WTC11 (cell line): ENCODE data around the gene HYPK. TPM values are rescaled to one million over a fixed set of nuclear protein-coding genes. Genes with fewer than 3 reads are reported as not detected.

Experiments
- ATAC-seq: fragments of 200-7000 bp; cut with Tn5 transposase; 2 replicates; pipeline ENCODE4 v1.10.0; 2021; ENCODE audit warnings: mild to moderate bottlenecking, moderate library complexity
- CTCF ChIA-PET: fragments of 300-600 bp; sonication (Branson Sonifier 250); formaldehyde crosslinking; loops from one replicate; lab custom pipeline; 2021; ENCODE audit warnings: antibody characterized with exemption; lab: Charles Lee
- POLR2A ChIA-PET: fragments of 350-600 bp; sonication (Branson Sonifier 250); formaldehyde crosslinking; loops from one replicate; lab custom pipeline; 2021; ENCODE audit warnings: antibody characterized with exemption; lab: Charles Lee
- DNase-seq: peaks from one replicate; pipeline ENCODE4 v3.0.0; 2021; ENCODE audit warnings: low spot score
- H3K27ac Mint-ChIP-seq: 2 replicates; pipeline ENCODE4 v1.8.0; 2021; ENCODE audit warnings: mixed read lengths
- H3K27me3 Mint-ChIP-seq: 2 replicates; pipeline ENCODE4 v1.8.0; 2021; ENCODE audit warnings: low read depth, mild to moderate bottlenecking, moderate library complexity, mixed read lengths
- H3K36me3 Mint-ChIP-seq: 2 replicates; pipeline ENCODE4 v1.8.0; 2021; ENCODE audit warnings: mixed read lengths
- H3K4me1 Mint-ChIP-seq: 2 replicates; pipeline ENCODE4 v1.8.0; 2022; ENCODE audit warnings: mixed read lengths
- H3K4me3 Mint-ChIP-seq: 2 replicates; pipeline ENCODE4 v1.8.0; 2021; ENCODE audit warnings: mild to moderate bottlenecking, moderate library complexity, mixed read lengths
- H3K9me3 Mint-ChIP-seq: 2 replicates; pipeline ENCODE4 v1.8.0; 2021; ENCODE audit warnings: mixed read lengths
- CREB1 ChIP-seq: sonication (generic); formaldehyde crosslinking; IDR thresholded peaks from 2 replicates; pipeline ENCODE4 v1.8.0; 2023; ENCODE audit warnings: mild to moderate bottlenecking, missing genetic modification reagents
- EMX1 ChIP-seq: fragments of 250-450 bp; sonication (Bioruptor Pico); IDR thresholded peaks from 2 replicates; pipeline ENCODE4 v1.8.0; 2021; ENCODE audit warnings: mild to moderate bottlenecking
- ESRRA ChIP-seq: sonication (generic); formaldehyde crosslinking; IDR thresholded peaks from 2 replicates; pipeline ENCODE4 v1.8.1; 2022; ENCODE audit warnings: mild to moderate bottlenecking, missing genetic modification reagents, borderline replicate concordance
- FOXJ3 ChIP-seq: sonication (generic); formaldehyde crosslinking; IDR thresholded peaks from 2 replicates; pipeline ENCODE4 v1.9.0; 2021; ENCODE audit warnings: missing genetic modification reagents, mild to moderate bottlenecking, borderline replicate concordance
- FOXP1 ChIP-seq: sonication (generic); formaldehyde crosslinking; IDR thresholded peaks from 2 replicates; pipeline ENCODE4 v1.8.0; 2022; ENCODE audit warnings: missing genetic modification reagents, mild to moderate bottlenecking, moderate library complexity, borderline replicate concordance
- IRF2 ChIP-seq: sonication (generic); formaldehyde crosslinking; IDR thresholded peaks from 2 replicates; pipeline ENCODE4 v1.8.0; 2022; ENCODE audit warnings: low read depth, missing genetic modification reagents, borderline replicate concordance
- KAT7 ChIP-seq: sonication (generic); formaldehyde crosslinking; IDR thresholded peaks from 2 replicates; pipeline ENCODE4 v1.8.1; 2023; ENCODE audit warnings: missing genetic modification reagents, mild to moderate bottlenecking, borderline replicate concordance
- MYBL2 ChIP-seq: sonication (generic); formaldehyde crosslinking; IDR thresholded peaks from 2 replicates; pipeline ENCODE4 v1.8.1; 2023; ENCODE audit warnings: mild to moderate bottlenecking, moderate library complexity, missing genetic modification reagents
- NR3C1 ChIP-seq: sonication (generic); formaldehyde crosslinking; conservative IDR thresholded peaks from 2 replicates; pipeline ENCODE4 v1.8.1; 2023; ENCODE audit warnings: low read depth, mild to moderate bottlenecking, missing genetic modification reagents
- PRRX2 ChIP-seq: fragments of 250-450 bp; sonication (Bioruptor Pico); IDR thresholded peaks from 2 replicates; pipeline ENCODE4 v1.8.0; 2021; ENCODE audit warnings: mild to moderate bottlenecking
- TEAD1 ChIP-seq: sonication (generic); formaldehyde crosslinking; IDR thresholded peaks from 2 replicates; pipeline ENCODE4 v1.8.0; 2022; ENCODE audit warnings: mild to moderate bottlenecking, missing genetic modification reagents
- ZNF232 ChIP-seq: sonication (generic); formaldehyde crosslinking; IDR thresholded peaks from 2 replicates; pipeline ENCODE4 v1.8.0; 2022; ENCODE audit warnings: mild to moderate bottlenecking, missing genetic modification reagents
- ZNF416 ChIP-seq: fragments of 250-450 bp; sonication (Bioruptor Pico); IDR thresholded peaks from 2 replicates; pipeline ENCODE4 v1.9.0; 2021; ENCODE audit warnings: mild to moderate bottlenecking, inconsistent platforms
- ZNF423 ChIP-seq: fragments of 250-450 bp; sonication (Bioruptor Pico); IDR thresholded peaks from 2 replicates; pipeline ENCODE4 v2.1.2; 2022; ENCODE audit warnings: mild to moderate bottlenecking, moderate library complexity
- ZNF671 ChIP-seq: fragments of 250-450 bp; sonication (Bioruptor Pico); IDR thresholded peaks from 2 replicates; pipeline ENCODE4 v1.8.0; 2021; ENCODE audit warnings: mild to moderate bottlenecking
- total RNA-seq: library from RNA; stranded (reverse); gene quantifications from 3 replicates; pipeline ENCODE4 v1.2.3, GENCODE V29; 2021
- TF ChIP-seq, protein P1 (sequence below): sonication (generic); formaldehyde crosslinking; IDR thresholded peaks from 2 replicates; pipeline ENCODE4 v1.8.0; 2022; ENCODE audit warnings: mild to moderate bottlenecking, missing genetic modification reagents
- TF ChIP-seq, protein P2 (sequence below): fragments of 250-450 bp; sonication (Bioruptor Pico); IDR thresholded peaks from 2 replicates; pipeline ENCODE4 v1.8.0; 2021; ENCODE audit warnings: mild to moderate bottlenecking
- TF ChIP-seq, protein P3 (sequence below): sonication (generic); formaldehyde crosslinking; IDR thresholded peaks from 2 replicates; pipeline ENCODE4 v1.8.0; 2022; ENCODE audit warnings: mild to moderate bottlenecking, missing genetic modification reagents
- TF ChIP-seq, protein P4 (sequence below): sonication (generic); formaldehyde crosslinking; IDR thresholded peaks from 2 replicates; pipeline ENCODE4 v1.8.1; 2023; ENCODE audit warnings: mild to moderate bottlenecking, missing genetic modification reagents
- TF ChIP-seq, protein P5 (sequence below): sonication (generic); formaldehyde crosslinking; IDR thresholded peaks from 2 replicates; pipeline ENCODE4 v1.8.1; 2022; ENCODE audit warnings: low read depth, missing genetic modification reagents, borderline replicate concordance
- TF ChIP-seq, protein P6 (sequence below): sonication (generic); formaldehyde crosslinking; IDR thresholded peaks from 2 replicates; pipeline ENCODE4 v1.8.0; 2023; ENCODE audit warnings: missing genetic modification reagents, mild to moderate bottlenecking, borderline replicate concordance

The HYPK gene
- total RNA-seq, 1 experiment from 2014 or later, result 22.0 TPM

DNA sequence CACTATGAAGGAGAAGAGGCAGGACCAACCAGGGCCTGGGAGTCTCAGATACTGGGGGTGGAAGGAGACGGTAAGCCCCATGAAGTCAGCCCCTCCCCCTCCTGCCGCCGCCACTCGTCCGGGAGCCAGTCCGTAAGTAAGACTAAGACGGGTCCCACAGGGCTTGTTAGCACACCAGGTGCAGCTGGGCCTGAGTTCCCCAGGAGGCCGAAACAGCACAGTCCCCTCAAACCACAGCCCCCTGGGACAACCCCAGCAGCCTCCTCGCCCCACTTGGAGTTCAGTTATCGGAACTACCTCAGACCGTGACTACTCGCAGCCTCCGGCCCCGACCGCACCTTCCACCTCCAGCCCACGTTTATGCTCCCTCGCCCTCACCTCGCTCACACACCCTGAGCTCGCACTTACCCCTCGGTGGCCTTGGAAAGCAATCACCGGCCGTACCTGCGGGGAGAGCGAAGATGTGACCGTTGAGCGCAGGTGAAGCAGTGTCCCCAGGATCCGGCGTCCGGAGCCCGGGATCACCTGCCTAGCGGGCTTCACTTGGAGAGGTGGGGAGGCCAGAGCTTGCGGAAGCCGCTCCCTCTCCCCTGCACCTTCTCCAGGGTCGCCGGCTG lies 24.2 kb upstream of the HYPK start:
- ChIA-PET POLR2A (interaction anchor here (0.8 to 2.2 kb wide), 7 partner anchors 15 to 266 kb away, joined by 3 to 12 read pairs (median 6); partner anchors contain the start of genes HYPK, SERF2 and SERINC4), CTCF (interaction anchor here (0.6 to 3.9 kb wide), 16 partner anchors 10 to 405 kb away, joined by 3 to 75 read pairs (median 5); partner anchors contain the start of genes HYPK, MFAP1, SERF2 and SERINC4)
- Mint-ChIP-seq H3K4me3 (peak overlapping the region; percentile 84), H3K36me3 (peaks cover 23% of the 10 kb centered on the region), H3K9me3 (peaks cover 5% of the 10 kb centered on the region; the same call in 1 of the 2 replicates), H3K4me1 (peaks cover 13% of the 10 kb centered on the region), H3K27ac (no peak overlapping the region), H3K27me3 (no peaks in the 10 kb centered on the region; the same call in 1 of the 2 replicates)
- ATAC-seq, result peak; percentile 32
- TF ChIP-seq, protein P1, sequence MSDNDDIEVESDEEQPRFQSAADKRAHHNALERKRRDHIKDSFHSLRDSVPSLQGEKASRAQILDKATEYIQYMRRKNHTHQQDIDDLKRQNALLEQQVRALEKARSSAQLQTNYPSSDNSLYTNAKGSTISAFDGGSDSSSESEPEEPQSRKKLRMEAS (CRISPR knock-in tag), result peak; percentile 15
- TF ChIP-seq, protein P2, sequence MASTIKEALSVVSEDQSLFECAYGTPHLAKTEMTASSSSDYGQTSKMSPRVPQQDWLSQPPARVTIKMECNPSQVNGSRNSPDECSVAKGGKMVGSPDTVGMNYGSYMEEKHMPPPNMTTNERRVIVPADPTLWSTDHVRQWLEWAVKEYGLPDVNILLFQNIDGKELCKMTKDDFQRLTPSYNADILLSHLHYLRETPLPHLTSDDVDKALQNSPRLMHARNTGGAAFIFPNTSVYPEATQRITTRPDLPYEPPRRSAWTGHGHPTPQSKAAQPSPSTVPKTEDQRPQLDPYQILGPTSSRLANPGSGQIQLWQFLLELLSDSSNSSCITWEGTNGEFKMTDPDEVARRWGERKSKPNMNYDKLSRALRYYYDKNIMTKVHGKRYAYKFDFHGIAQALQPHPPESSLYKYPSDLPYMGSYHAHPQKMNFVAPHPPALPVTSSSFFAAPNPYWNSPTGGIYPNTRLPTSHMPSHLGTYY (CRISPR knock-in tag), result peak; percentile 38; the same call in 1 of the 2 replicates
- TF ChIP-seq, protein P3, sequence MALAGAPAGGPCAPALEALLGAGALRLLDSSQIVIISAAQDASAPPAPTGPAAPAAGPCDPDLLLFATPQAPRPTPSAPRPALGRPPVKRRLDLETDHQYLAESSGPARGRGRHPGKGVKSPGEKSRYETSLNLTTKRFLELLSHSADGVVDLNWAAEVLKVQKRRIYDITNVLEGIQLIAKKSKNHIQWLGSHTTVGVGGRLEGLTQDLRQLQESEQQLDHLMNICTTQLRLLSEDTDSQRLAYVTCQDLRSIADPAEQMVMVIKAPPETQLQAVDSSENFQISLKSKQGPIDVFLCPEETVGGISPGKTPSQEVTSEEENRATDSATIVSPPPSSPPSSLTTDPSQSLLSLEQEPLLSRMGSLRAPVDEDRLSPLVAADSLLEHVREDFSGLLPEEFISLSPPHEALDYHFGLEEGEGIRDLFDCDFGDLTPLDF (CRISPR knock-in tag), result no peak
- TF ChIP-seq EMX1 (CRISPR knock-in tag), result no peak
- TF ChIP-seq TEAD1, result peak; percentile 0; the same call in 1 of the 2 replicates
- no peak for TF ChIP-seq NR3C1 (CRISPR knock-in tag)
- DNase-seq, result peak; percentile 58

DNA sequence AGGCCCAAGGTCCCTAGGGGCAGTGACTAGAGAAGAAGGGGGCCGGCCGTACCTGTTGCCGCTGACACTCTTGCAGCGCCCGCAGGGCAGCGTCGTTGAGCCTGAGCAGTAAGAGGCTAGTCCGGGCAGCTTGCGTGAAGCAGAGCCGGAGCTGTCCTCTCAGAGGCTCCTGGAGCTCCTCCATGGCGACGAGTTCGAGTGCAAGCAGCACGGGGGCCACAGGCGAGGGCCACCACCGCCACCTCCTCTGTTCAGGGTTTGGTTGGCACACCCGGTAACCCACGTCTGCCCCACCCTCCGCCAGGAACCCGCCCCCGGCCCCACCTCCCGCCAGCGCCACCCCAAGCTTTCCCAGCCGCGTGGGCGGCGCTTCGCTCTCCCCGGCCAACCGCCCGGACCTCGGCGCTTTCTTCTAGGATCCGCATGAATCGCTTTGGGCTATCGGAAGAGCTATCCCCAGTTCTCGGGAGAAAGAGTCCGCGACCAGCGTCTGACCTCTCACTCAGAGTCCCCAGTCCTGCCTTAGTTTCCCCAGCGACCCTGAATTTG lies 23.6 kb upstream of the HYPK start, which contains the start of gene ELL3:
Gene ELL3, minus strand, starts transcription at position 249 of the 549 bp plus-strand sequence. Its CDS starts 65 bp downstream, at position 184.
- ChIA-PET CTCF (interaction anchor here (0.6 to 3.9 kb wide), 18 partner anchors 9 to 838 kb away, joined by 3 to 75 read pairs (median 5); partner anchors contain the start of genes HYPK, MFAP1, SERF2 and SERINC4), POLR2A (interaction anchor here (0.8 to 2.2 kb wide), 7 partner anchors 15 to 266 kb away, joined by 3 to 12 read pairs (median 6); partner anchors contain the start of genes HYPK, SERF2 and SERINC4)
- no peaks in the 10 kb centered on the region; the same call in 1 of the 2 replicates for H3K27me3 Mint-ChIP-seq
- peak within 1 kb of the TSS; percentile 74; the same call in 1 of the 2 replicates for H3K27ac Mint-ChIP-seq
- peaks cover 5% of the 10 kb centered on the region; the same call in 1 of the 2 replicates for H3K9me3 Mint-ChIP-seq
- H3K4me1 Mint-ChIP-seq, result peaks cover 13% of the 10 kb centered on the region
- ATAC-seq, result peak; percentile 56
- DNase-seq, result peak; percentile 68
- peak within 1 kb of the TSS; percentile 84 for H3K4me3 Mint-ChIP-seq
- peaks cover 18% of the 10 kb centered on the region for H3K36me3 Mint-ChIP-seq
- TF ChIP-seq, protein P2 (CRISPR knock-in tag), result no peak
- TF ChIP-seq MYBL2 (no peak), ESRRA (CRISPR knock-in tag) (no peak), ZNF423 (CRISPR knock-in tag) (no peak), ZNF416 (CRISPR knock-in tag) (0 out of 2 replicates have a peak, but pooled peaks have one; percentile 11), FOXP1 (CRISPR knock-in tag) (no peak), CREB1 (no peak), IRF2 (CRISPR knock-in tag) (no peak), FOXJ3 (CRISPR knock-in tag) (no peak), PRRX2 (CRISPR knock-in tag) (no peak), ZNF232 (CRISPR knock-in tag) (no peak), ZNF671 (CRISPR knock-in tag) (no peak), KAT7 (CRISPR knock-in tag) (peak; percentile 59; the same call in 1 of the 2 replicates)
- TF ChIP-seq, protein P4, sequence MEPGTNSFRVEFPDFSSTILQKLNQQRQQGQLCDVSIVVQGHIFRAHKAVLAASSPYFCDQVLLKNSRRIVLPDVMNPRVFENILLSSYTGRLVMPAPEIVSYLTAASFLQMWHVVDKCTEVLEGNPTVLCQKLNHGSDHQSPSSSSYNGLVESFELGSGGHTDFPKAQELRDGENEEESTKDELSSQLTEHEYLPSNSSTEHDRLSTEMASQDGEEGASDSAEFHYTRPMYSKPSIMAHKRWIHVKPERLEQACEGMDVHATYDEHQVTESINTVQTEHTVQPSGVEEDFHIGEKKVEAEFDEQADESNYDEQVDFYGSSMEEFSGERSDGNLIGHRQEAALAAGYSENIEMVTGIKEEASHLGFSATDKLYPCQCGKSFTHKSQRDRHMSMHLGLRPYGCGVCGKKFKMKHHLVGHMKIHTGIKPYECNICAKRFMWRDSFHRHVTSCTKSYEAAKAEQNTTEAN (CRISPR knock-in tag), result no peak
- TF ChIP-seq, protein P5, sequence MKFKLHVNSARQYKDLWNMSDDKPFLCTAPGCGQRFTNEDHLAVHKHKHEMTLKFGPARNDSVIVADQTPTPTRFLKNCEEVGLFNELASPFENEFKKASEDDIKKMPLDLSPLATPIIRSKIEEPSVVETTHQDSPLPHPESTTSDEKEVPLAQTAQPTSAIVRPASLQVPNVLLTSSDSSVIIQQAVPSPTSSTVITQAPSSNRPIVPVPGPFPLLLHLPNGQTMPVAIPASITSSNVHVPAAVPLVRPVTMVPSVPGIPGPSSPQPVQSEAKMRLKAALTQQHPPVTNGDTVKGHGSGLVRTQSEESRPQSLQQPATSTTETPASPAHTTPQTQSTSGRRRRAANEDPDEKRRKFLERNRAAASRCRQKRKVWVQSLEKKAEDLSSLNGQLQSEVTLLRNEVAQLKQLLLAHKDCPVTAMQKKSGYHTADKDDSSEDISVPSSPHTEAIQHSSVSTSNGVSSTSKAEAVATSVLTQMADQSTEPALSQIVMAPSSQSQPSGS (CRISPR knock-in tag), result no peak
- TF ChIP-seq, protein P6, sequence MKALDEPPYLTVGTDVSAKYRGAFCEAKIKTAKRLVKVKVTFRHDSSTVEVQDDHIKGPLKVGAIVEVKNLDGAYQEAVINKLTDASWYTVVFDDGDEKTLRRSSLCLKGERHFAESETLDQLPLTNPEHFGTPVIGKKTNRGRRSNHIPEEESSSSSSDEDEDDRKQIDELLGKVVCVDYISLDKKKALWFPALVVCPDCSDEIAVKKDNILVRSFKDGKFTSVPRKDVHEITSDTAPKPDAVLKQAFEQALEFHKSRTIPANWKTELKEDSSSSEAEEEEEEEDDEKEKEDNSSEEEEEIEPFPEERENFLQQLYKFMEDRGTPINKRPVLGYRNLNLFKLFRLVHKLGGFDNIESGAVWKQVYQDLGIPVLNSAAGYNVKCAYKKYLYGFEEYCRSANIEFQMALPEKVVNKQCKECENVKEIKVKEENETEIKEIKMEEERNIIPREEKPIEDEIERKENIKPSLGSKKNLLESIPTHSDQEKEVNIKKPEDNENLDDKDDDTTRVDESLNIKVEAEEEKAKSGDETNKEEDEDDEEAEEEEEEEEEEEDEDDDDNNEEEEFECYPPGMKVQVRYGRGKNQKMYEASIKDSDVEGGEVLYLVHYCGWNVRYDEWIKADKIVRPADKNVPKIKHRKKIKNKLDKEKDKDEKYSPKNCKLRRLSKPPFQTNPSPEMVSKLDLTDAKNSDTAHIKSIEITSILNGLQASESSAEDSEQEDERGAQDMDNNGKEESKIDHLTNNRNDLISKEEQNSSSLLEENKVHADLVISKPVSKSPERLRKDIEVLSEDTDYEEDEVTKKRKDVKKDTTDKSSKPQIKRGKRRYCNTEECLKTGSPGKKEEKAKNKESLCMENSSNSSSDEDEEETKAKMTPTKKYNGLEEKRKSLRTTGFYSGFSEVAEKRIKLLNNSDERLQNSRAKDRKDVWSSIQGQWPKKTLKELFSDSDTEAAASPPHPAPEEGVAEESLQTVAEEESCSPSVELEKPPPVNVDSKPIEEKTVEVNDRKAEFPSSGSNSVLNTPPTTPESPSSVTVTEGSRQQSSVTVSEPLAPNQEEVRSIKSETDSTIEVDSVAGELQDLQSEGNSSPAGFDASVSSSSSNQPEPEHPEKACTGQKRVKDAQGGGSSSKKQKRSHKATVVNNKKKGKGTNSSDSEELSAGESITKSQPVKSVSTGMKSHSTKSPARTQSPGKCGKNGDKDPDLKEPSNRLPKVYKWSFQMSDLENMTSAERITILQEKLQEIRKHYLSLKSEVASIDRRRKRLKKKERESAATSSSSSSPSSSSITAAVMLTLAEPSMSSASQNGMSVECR (CRISPR knock-in tag), result peak; percentile 76; the same call in 1 of the 2 replicates
